Testis (tissue), 3 donors: ENCODE results near the gene TCF7L1. TPM values are rescaled to one million over a fixed set of nuclear protein-coding genes. Genes with fewer than 3 reads are reported as not detected.
"Not testable (repeated sequence)": the region's sequence is repeated elsewhere in the genome, so short reads cannot be mapped to it uniquely, and the experiment has no call there.

Experiments
- DNase-seq: peaks from one replicate; pipeline ENCODE4 v3.0.0-alpha.2; 2019
- H3K27ac ChIP-seq, 2 donors: fragments of 200-600 bp; sonication (generic); one replicate each; pipeline ENCODE4 v1.5.1; 2019
- H3K27me3 ChIP-seq: fragments of 200-600 bp; sonication (generic); one replicate; pipeline ENCODE4 v1.5.1; 2019
- H3K36me3 ChIP-seq: fragments of 200-600 bp; sonication (generic); one replicate; pipeline ENCODE4 v1.5.1; 2017; ENCODE audit warnings: low read depth; ENCODE audit errors: missing control alignments
- H3K4me1 ChIP-seq: fragments of 200-600 bp; sonication (generic); one replicate; pipeline ENCODE4 v1.5.1; 2019
- H3K4me3 ChIP-seq, 2 donors: fragments of 200-600 bp; sonication (generic); one replicate each; pipeline ENCODE4 v1.5.1; 2017 to 2019
- H3K9me3 ChIP-seq: fragments of 200-600 bp; sonication (generic); one replicate; pipeline ENCODE4 v1.5.1; 2017
- CTCF ChIP-seq, 3 experiments: fragments of 450-650 bp in 2 of 3; fragments of 200-600 bp in 1 of 3; sonication (generic) in 1 of 3; IDR thresholded peaks; one replicate each; pipeline ENCODE4 v1.5.1; 2016 to 2019; ENCODE audit warnings: antibody characterized with exemption in 3 of 3, mild to moderate bottlenecking in 2 of 3, moderate library complexity in 1 of 3
- POLR2A ChIP-seq: fragments of 450-650 bp; IDR thresholded peaks from one replicate; pipeline ENCODE4 v1.6.1; 2017; ENCODE audit warnings: antibody characterized with exemption, mild to moderate bottlenecking, moderate library complexity
- WGBS, 2 donors: methylation state at CpG; one replicate each; pipeline ENCODE4 v1.1.5; 2018; 5-methylcytosine and 5-hydroxymethylcytosine counted together
- intact Hi-C: fragments of 100-400 bp; cut with DNase I; formaldehyde crosslinking; loops from one replicate; pipeline ENCODE4 v1.15.1; 2023; ENCODE audit warnings: low total_unique reads
- polyA plus RNA-seq: library from polyadenylated mRNA; stranded (reverse); fragments of 350-450 nt; fragmentation: Illumina TruSeq; extraction: RNeasy Lipid Tissue Mini Kit (QIAGEN cat#74804); gene quantifications from one replicate; pipeline ENCODE4 v1.2.3, GENCODE V29; 2014; ENCODE audit warnings: low read depth, low replicate concordance; ENCODE audit not compliant: insufficient read depth
- total RNA-seq, 2 donors: library from RNA; depleted of rRNA; stranded (reverse); fragments of >200 nt; gene quantifications; one replicate each; pipeline ENCODE4 v1.2.3, GENCODE V29; 2016

Gene TCF7L1
- total and polyA plus RNA-seq, 3 donors from 2014 or later = 6.7 to 11.9 (median 6.7) TPM

GRCh38 chr2:85152895-85153294, 19.7 kb downstream of the TCF7L1 start:
- H3K27ac ChIP-seq = no peak overlapping the region
- intact Hi-C loops = no loop called here
- no peak for DNase-seq
- H3K4me1 ChIP-seq = no peaks in the 10 kb centered on the region
- WGBS, 2 donors = 90 to 93% methylated on average over 2 of the region's 2 CpGs
- no peaks in the 10 kb centered on the region for H3K27me3 ChIP-seq
- no peaks in the 10 kb centered on the region for H3K36me3 ChIP-seq
- H3K4me3 ChIP-seq = no peak overlapping the region
- H3K9me3 ChIP-seq = no peaks in the 10 kb centered on the region
- no peak for TF ChIP-seq POLR2A
- no peak for TF ChIP-seq CTCF (IDR thresholded peaks at IDR 0.05)

GRCh38 chr2:85154048-85154753, 21.0 kb downstream of the TCF7L1 start:
- DNase-seq = no peak
- intact Hi-C loops = no loop called here
- no peaks in the 10 kb centered on the region for H3K9me3 ChIP-seq
- H3K36me3 ChIP-seq = no peaks in the 10 kb centered on the region
- no peak for TF ChIP-seq CTCF (IDR thresholded peaks at IDR 0.05)
- no peak for TF ChIP-seq POLR2A
- 60 to 61% methylated on average over 7 of the region's 7 CpGs for WGBS, 2 donors
- H3K4me1 ChIP-seq = no peaks in the 10 kb centered on the region
- no peaks in the 10 kb centered on the region for H3K27me3 ChIP-seq
- H3K27ac ChIP-seq = no peak overlapping the region
- H3K4me3 ChIP-seq = no peak overlapping the region

GRCh38 chr2:85155082-85155481, 21.9 kb downstream of the TCF7L1 start:
- H3K4me3 ChIP-seq, intact Hi-C loops, H3K27ac ChIP-seq, H3K27me3 ChIP-seq, H3K4me1 ChIP-seq, DNase-seq, H3K36me3 ChIP-seq, H3K9me3 ChIP-seq: not testable (repeated sequence)
- WGBS, 2 donors = 88 to 89% methylated on average over 8 of the region's 8 CpGs

GRCh38 chr2:85156153-85156552, 23.0 kb downstream of the TCF7L1 start:
- Histone ChIP-seq H3K36me3 (no peaks in the 10 kb centered on the region), H3K9me3 (no peaks in the 10 kb centered on the region), H3K27ac (no peak overlapping the region), H3K4me3 (no peak overlapping the region), H3K27me3 (no peaks in the 10 kb centered on the region), H3K4me1 (no peaks in the 10 kb centered on the region)
- intact Hi-C loops = no loop called here
- no peak for TF ChIP-seq POLR2A
- TF ChIP-seq CTCF (IDR thresholded peaks at IDR 0.05) = no peak
- WGBS, 2 donors = 61 to 65% methylated on average over 7 of the region's 7 CpGs
- peak; percentile 7 for DNase-seq

- Histone ChIP-seq H3K36me3 (no peaks in the 10 kb centered on the region), H3K9me3 (no peaks in the 10 kb centered on the region), H3K4me1 (no peaks in the 10 kb centered on the region), H3K4me3 (no peak overlapping the region), H3K27me3 (no peaks in the 10 kb centered on the region), H3K27ac (no peak overlapping the region)
- TF ChIP-seq POLR2A (no peak), CTCF (IDR thresholded peaks at IDR 0.05) (no peak)
- intact Hi-C loops = no loop called here
- DNase-seq = no peak
- WGBS, 2 donors = 96 to 100% methylated on average over 3 of the region's 3 CpGs
Measured at GRCh38 chr2:85156619-85157018, 23.4 kb downstream of the TCF7L1 start.
